ENCODE data around the gene ADCY4. TPM values are rescaled to one million over a fixed set of nuclear protein-coding genes. Genes with fewer than 3 reads are reported as not detected.

ADCY4 gene
- total RNA-seq, 1 donor from 2014 or later = 2.3 TPM

DNA sequence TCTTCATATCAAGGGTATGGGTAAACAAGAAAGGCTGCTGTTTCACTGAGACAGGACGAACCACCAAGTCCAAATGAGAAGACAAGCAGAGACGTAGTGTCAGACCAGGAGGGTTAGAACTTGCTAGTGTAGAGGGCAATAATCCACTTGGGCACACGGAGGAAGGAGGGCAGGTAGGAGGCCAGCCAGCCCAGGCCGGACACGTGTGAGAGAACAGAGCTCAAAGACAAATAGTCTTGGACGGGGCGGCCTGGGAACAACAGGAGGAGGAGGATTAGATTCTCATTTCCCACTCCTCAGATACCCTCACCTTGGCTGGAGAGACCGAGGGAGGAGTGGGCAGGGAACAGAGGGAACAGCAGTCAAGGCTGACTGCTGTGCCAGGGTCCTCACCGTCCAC, 44.1 kb downstream of the ADCY4 start:
- Mint-ChIP-seq H3K27me3 (no peaks in the 10 kb centered on the region), H3K4me3 (no peak overlapping the region), H3K4me1 (peaks cover 27% of the 10 kb centered on the region), H3K36me3 (ENCODE audit: low read depth) (peaks cover 52% of the 10 kb centered on the region), H3K27ac (no peak overlapping the region), H3K9me3 (no peaks in the 10 kb centered on the region)
- ChIA-PET CTCF (interaction anchor here (1.1 to 2.3 kb wide), 6 partner anchors 8 to 182 kb away, joined by 3 to 17 read pairs (median 10); partner anchors contain the start of genes CIDEB, DHRS1, NOP9 and RABGGTA), POLR2A (interaction anchor here (1.0 to 5.8 kb wide), 8 partner anchors 11 to 155 kb away, joined by 3 to 61 read pairs (median 16); partner anchors contain the start of genes EMC9, MDP1, PSME1 and RABGGTA)
- DNase-seq (no peak), ATAC-seq (ENCODE audit: low read depth) (no peak)
- intact Hi-C loops (cut with micrococcal nuclease) = no loop called here
- TF ChIP-seq, protein P1, sequence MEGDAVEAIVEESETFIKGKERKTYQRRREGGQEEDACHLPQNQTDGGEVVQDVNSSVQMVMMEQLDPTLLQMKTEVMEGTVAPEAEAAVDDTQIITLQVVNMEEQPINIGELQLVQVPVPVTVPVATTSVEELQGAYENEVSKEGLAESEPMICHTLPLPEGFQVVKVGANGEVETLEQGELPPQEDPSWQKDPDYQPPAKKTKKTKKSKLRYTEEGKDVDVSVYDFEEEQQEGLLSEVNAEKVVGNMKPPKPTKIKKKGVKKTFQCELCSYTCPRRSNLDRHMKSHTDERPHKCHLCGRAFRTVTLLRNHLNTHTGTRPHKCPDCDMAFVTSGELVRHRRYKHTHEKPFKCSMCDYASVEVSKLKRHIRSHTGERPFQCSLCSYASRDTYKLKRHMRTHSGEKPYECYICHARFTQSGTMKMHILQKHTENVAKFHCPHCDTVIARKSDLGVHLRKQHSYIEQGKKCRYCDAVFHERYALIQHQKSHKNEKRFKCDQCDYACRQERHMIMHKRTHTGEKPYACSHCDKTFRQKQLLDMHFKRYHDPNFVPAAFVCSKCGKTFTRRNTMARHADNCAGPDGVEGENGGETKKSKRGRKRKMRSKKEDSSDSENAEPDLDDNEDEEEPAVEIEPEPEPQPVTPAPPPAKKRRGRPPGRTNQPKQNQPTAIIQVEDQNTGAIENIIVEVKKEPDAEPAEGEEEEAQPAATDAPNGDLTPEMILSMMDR (IDR thresholded peaks at IDR 0.05) = no peak

DNA sequence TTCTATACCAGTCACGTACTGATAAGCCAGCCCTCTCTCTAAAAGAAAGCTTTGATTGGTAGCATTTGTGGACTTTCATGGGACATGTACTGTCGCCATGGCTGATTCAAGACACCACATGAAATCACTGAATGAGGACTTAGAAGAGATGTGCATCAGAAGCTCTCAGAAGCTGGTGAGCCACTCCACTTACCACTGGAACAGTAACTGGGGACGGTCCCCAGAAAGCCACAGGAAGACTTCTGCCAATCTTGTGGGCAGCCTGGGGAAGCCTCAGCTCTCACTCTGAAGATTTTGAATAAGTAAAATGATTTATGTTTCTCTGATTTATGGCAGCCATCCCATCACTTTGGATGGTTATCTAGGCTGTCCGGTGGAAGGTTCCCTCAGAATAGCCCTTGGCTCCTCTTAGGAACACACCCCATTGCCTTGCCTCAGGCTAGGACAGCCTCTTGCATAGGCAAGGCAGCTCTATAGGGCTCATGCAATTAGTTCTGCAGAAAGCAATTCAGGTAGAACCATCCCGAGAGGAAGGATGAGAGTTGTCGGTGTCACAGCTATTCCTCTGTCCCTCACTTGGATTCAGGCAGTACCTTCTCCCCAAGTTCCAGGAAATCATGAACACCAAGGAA, 45.1 kb downstream of the ADCY4 start:
- Mint-ChIP-seq H3K4me1 (peaks cover 27% of the 10 kb centered on the region), H3K4me3 (peak overlapping the region; percentile 15), H3K9me3 (no peaks in the 10 kb centered on the region), H3K27me3 (no peaks in the 10 kb centered on the region), H3K27ac (peak overlapping the region; percentile 70), H3K36me3 (ENCODE audit: low read depth) (peaks cover 44% of the 10 kb centered on the region)
- peak; percentile 97 for ATAC-seq (ENCODE audit: low read depth)
- TF ChIP-seq, protein P1 (IDR thresholded peaks at IDR 0.05) = no peak
- intact Hi-C loops (cut with micrococcal nuclease) = loop anchor here (1.0 kb wide), 2 partner anchors 10 to 18 kb away; partner anchors contain the start of gene RABGGTA
- CTCF ChIA-PET = interaction anchor here (0.8 to 2.3 kb wide), 9 partner anchors 9 to 181 kb away, joined by 3 to 17 read pairs (median 5); partner anchors contain the start of genes CIDEB, DHRS1, NOP9 and RABGGTA
- POLR2A ChIA-PET = interaction anchor here (0.6 to 5.8 kb wide), 15 partner anchors 10 to 195 kb away, joined by 3 to 61 read pairs (median 4); partner anchors contain the start of genes CIDEB, DCAF11, DHRS1 and EMC9
- no peak for DNase-seq

DNA sequence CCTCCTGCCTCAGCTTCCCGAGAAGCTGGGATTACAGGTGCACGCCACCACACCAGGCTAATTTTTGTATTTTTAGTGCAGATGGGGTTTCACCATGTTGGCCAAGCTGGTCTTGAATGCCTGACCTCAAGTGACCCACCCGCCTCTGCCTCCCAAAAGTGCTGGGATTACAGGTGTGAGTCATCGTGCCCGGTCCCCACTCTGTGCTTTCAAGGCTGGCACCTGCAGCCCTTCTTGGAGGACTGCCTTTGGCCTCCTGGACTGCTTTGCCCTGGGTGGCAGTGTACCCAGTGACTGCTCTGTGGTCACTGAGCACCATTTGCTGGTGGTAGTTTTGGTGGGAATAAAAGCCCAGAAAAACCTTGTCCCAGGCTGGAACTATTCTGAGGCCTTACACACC, 47.9 kb downstream of the ADCY4 start:
- DNase-seq (no peak), ATAC-seq (ENCODE audit: low read depth) (no peak)
- Mint-ChIP-seq H3K9me3 (no peaks in the 10 kb centered on the region), H3K4me1 (peaks cover 34% of the 10 kb centered on the region), H3K4me3 (no peak overlapping the region), H3K27ac (no peak overlapping the region), H3K36me3 (ENCODE audit: low read depth) (peaks cover 29% of the 10 kb centered on the region), H3K27me3 (no peaks in the 10 kb centered on the region)
- CTCF ChIA-PET = no interaction called here
- intact Hi-C loops (cut with micrococcal nuclease) = no loop called here
- TF ChIP-seq, protein P1 (IDR thresholded peaks at IDR 0.05) = no peak
- POLR2A ChIA-PET = interaction anchor here (1.0 to 1.4 kb wide), 2 partner anchors 16 to 44 kb away, joined by 3 read pairs; partner anchors contain the start of genes RABGGTA and TINF2

DNA sequence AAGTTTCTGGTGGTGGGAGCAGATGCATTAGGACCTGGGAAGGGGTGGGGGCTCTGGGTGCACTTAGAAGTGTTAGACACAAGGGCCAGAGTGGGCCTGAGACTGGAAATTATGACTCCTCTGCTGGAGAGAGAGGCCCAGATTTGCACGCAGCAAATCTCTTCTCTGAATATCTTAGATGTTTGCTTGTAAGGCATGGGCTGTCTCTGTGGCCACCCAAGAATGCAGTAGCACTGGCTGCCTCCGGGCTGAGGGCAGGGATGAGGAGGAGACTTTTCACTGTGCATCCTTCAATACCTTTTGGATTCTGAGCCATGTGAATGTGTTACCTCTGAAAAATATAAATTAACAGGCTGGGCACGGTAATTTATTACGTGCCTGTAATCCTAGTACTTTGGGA, 49.5 kb downstream of the ADCY4 start:
- H3K27ac Mint-ChIP-seq = no peak overlapping the region

More for the DNA sequence above, 49.5 kb downstream of the ADCY4 start:
- DNase-seq (no peak), ATAC-seq (ENCODE audit: low read depth) (no peak)
- Mint-ChIP-seq H3K27me3 (no peaks in the 10 kb centered on the region), H3K36me3 (ENCODE audit: low read depth) (peaks cover 13% of the 10 kb centered on the region), H3K9me3 (no peaks in the 10 kb centered on the region), H3K4me3 (no peak overlapping the region), H3K4me1 (peaks cover 43% of the 10 kb centered on the region)
- intact Hi-C loops (cut with micrococcal nuclease) = no loop called here
- TF ChIP-seq, protein P1 (IDR thresholded peaks at IDR 0.05) = no peak
- ChIA-PET POLR2A (interaction anchor here (0.7 to 0.9 kb wide), 2 partner anchors 43 to 146 kb away, joined by 3 to 4 read pairs; partner anchors contain the start of gene TINF2), CTCF (no interaction called here)
